Astrocyte of the spinal cord (primary cell): Measurements from ENCODE around the gene MMP25.

Experiments used
- DNase-seq: peaks from one replicate; pipeline ENCODE4 v3.0.0; 2011; ENCODE audit warnings: low read depth, low spot score
- H3K4me3 ChIP-seq: 2 replicates; pipeline ENCODE4 v1.5.1; 2011; ENCODE audit warnings: low read depth, mild to moderate bottlenecking, low read length, moderate library complexity
- CTCF ChIP-seq: IDR thresholded peaks from 2 replicates; pipeline ENCODE4 v1.5.1; 2012; ENCODE audit warnings: low read depth, mild to moderate bottlenecking, low read length, inconsistent platforms
- in situ Hi-C: cut with HindIII; loops from 2 replicates; pipeline ENCODE4 v1.10.0; 2017; ENCODE audit warnings: low sequenced_read_pairs

MMP25 gene

GRCh38 chr16:3099395-3099731 lies 53.0 kb downstream of the MMP25 start:
- H3K4me3 ChIP-seq = no peak overlapping the region
- DNase-seq = no peak
- in situ Hi-C loops = no loop called here
- no peak for TF ChIP-seq CTCF

GRCh38 chr16:3099732-3100499 lies 53.6 kb downstream of the MMP25 start:
- DNase-seq = peak; percentile 84
- in situ Hi-C loops = no loop called here
- no peak overlapping the region for H3K4me3 ChIP-seq
- TF ChIP-seq CTCF = no peak

- no peak overlapping the region for H3K4me3 ChIP-seq
- TF ChIP-seq CTCF = peak; percentile 51
- no peak for DNase-seq
- in situ Hi-C loops = no loop called here
These were observed 54.9 kb downstream of the MMP25 start for GRCh38 chr16:3101018-3101840.

- no peak overlapping the region for H3K4me3 ChIP-seq
- no peak for TF ChIP-seq CTCF
- in situ Hi-C loops = no loop called here
- DNase-seq = no peak
These were observed 55.6 kb downstream of the MMP25 start for GRCh38 chr16:3101841-3102470.

GRCh38 chr16:3106205-3106928 lies 60.0 kb downstream of the MMP25 start:
- peak; percentile 90 for DNase-seq
- H3K4me3 ChIP-seq = peak overlapping the region; percentile 64
- in situ Hi-C loops = no loop called here
- no peak for TF ChIP-seq CTCF
